CD4-positive, alpha-beta T cell (primary cell): ENCODE data around the gene CNDP2. TPM values are rescaled to one million over a fixed set of nuclear protein-coding genes. Genes with fewer than 3 reads are reported as not detected.

Source experiments
- ATAC-seq: fragments of 200-7000 bp; cut with Tn5 transposase; one replicate; pipeline ENCODE4 v1.10.0; 2022; ENCODE audit warnings: mild to moderate bottlenecking; ENCODE audit not compliant: poor library complexity
- CTCF ChIA-PET: fragments of 350-600 bp; sonication (Branson Sonifier 250); formaldehyde crosslinking; loops from one replicate; lab custom pipeline; 2021; ENCODE audit warnings: antibody characterized with exemption, inconsistent platforms; lab: Charles Lee
- POLR2A ChIA-PET: fragments of 350-600 bp; sonication (Branson Sonifier 250); formaldehyde crosslinking; loops from one replicate; lab custom pipeline; 2021; ENCODE audit warnings: antibody characterized with exemption, inconsistent platforms; lab: Charles Lee
- DNase-seq, 14 experiments: peaks; one replicate each; pipeline ENCODE4 v3.0.0-alpha.2; 2013 to 2020; ENCODE audit warnings: mixed read lengths in 2 of 14
- H3K27ac ChIP-seq, 2 donors: one replicate each; pipeline versions ENCODE4 v1.5.1 to v1.7.0; 2013; ENCODE audit warnings: low read length in 2 of 2, low read depth in 1 of 2, mild to moderate bottlenecking in 1 of 2
- H3K27me3 ChIP-seq, 2 experiments: 1 replicate in 1 of 2; 2 replicates in 1 of 2; pipeline versions ENCODE4 v1.6.1 to v1.7.0; 2013; ENCODE audit warnings: low read length in 2 of 2, control low read depth in 1 of 2, mild to moderate bottlenecking in 1 of 2, moderate library complexity in 1 of 2; ENCODE audit not compliant: insufficient read depth in 2 of 2, control insufficient read depth in 1 of 2
- H3K36me3 ChIP-seq: one replicate; pipeline ENCODE4 v1.6.1; 2013; ENCODE audit warnings: low read length, control low read depth; ENCODE audit not compliant: insufficient read depth
- H3K4me1 ChIP-seq: one replicate; pipeline ENCODE4 v1.6.1; 2013; ENCODE audit warnings: low read length, control low read depth; ENCODE audit not compliant: insufficient read depth
- H3K4me3 ChIP-seq: one replicate; pipeline ENCODE4 v1.5.1; 2013; ENCODE audit warnings: mild to moderate bottlenecking, low read length, moderate library complexity
- H3K9me3 ChIP-seq, 2 experiments: 1 replicate in 1 of 2; 2 replicates in 1 of 2; pipeline versions ENCODE4 v1.6.1 to v1.7.0; 2013; ENCODE audit warnings: low read length in 2 of 2, mild to moderate bottlenecking in 2 of 2, control low read depth in 1 of 2, moderate library complexity in 1 of 2; ENCODE audit not compliant: control insufficient read depth in 1 of 2, insufficient read depth in 1 of 2
- H3K27ac Mint-ChIP-seq: one replicate; pipeline ENCODE4 v1.8.0; 2020; ENCODE audit warnings: mixed read lengths
- H3K27me3 Mint-ChIP-seq: one replicate; pipeline ENCODE4 v1.8.0; 2021; ENCODE audit warnings: mixed read lengths
- H3K36me3 Mint-ChIP-seq: one replicate; pipeline ENCODE4 v1.8.0; 2021; ENCODE audit warnings: low read depth, mixed read lengths
- H3K4me1 Mint-ChIP-seq: one replicate; pipeline ENCODE4 v1.8.0; 2021; ENCODE audit warnings: low read depth, mixed read lengths
- H3K4me3 Mint-ChIP-seq: one replicate; pipeline ENCODE4 v1.8.0; 2020; ENCODE audit warnings: mild to moderate bottlenecking, mixed read lengths
- H3K9me3 Mint-ChIP-seq: one replicate; pipeline ENCODE4 v1.8.0; 2020; ENCODE audit warnings: mixed read lengths
- intact Hi-C, 2 experiments: fragments of 100-400 bp; cut with DNase I in 1 of 2; cut with micrococcal nuclease in 1 of 2; formaldehyde crosslinking; loops; one replicate each; pipeline versions ENCODE4 v1.15.1 to v1.9.0; 2023 to 2025; cut with DNase I, micrococcal nuclease
- total RNA-seq, 174 experiments: library from RNA in 2 of 174; stranded (reverse) in 2 of 174; gene quantifications; one replicate each; pipeline ENCODE4 v1.2.3 and lab custom pipeline; 2021 to 2026
- TF ChIP-seq, protein P1 (sequence below): fragments of 200-600 bp; IDR thresholded peaks from one replicate; pipeline ENCODE4 v1.8.0; 2022; ENCODE audit warnings: antibody characterized with exemption, mild to moderate bottlenecking

Gene CNDP2
- total RNA-seq, 2 experiments from 2014 or later = 75.5 to 75.7 TPM

DNA sequence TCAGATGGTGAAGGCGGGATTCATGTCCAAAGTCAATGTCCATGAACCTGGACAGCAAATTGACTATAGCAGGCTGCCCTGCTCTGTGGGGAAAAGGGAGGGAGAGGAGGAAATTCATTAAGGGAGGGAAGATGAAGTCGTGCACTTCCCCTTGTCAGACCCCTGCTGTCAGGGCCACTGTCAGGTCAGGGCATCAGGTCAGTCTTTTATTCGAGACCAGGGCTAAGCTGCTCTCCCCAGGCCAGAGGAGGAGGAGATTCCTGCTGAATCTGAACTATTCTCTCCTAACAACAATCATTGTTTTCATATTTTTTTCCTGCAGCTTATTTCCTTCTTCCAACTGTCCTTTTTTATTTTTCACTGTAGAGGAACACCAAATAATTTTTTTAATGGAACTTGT, 55.3 kb downstream of the CNDP2 start:
- H3K4me1 Mint-ChIP-seq = no peaks in the 10 kb centered on the region
- intact Hi-C loops = loop anchor here (2.0 to 10.0 kb wide), 4 partner anchors 59 to 1787 kb away; no protein-coding TSS in a partner anchor
- no peak overlapping the region for H3K4me3 ChIP-seq
- H3K27ac Mint-ChIP-seq = no peak overlapping the region
- CTCF ChIA-PET = interaction anchor here (0.7 to 1.4 kb wide), 13 partner anchors 13 to 357 kb away, joined by 3 to 13 read pairs (median 3); partner anchors contain the start of gene CNDP2
- POLR2A ChIA-PET = interaction anchor here (1.3 kb wide), 2 partner anchors 56 to 199 kb away, joined by 4 to 6 read pairs; partner anchors contain the start of gene CNDP2
- ATAC-seq (no peak), DNase-seq (no peak)
- no peak overlapping the region for H3K4me3 Mint-ChIP-seq
- H3K9me3 ChIP-seq = peaks cover 8 to 15% of the 10 kb centered on the region in 2 experiments
- TF ChIP-seq, protein P1, sequence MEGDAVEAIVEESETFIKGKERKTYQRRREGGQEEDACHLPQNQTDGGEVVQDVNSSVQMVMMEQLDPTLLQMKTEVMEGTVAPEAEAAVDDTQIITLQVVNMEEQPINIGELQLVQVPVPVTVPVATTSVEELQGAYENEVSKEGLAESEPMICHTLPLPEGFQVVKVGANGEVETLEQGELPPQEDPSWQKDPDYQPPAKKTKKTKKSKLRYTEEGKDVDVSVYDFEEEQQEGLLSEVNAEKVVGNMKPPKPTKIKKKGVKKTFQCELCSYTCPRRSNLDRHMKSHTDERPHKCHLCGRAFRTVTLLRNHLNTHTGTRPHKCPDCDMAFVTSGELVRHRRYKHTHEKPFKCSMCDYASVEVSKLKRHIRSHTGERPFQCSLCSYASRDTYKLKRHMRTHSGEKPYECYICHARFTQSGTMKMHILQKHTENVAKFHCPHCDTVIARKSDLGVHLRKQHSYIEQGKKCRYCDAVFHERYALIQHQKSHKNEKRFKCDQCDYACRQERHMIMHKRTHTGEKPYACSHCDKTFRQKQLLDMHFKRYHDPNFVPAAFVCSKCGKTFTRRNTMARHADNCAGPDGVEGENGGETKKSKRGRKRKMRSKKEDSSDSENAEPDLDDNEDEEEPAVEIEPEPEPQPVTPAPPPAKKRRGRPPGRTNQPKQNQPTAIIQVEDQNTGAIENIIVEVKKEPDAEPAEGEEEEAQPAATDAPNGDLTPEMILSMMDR = no peak
- H3K36me3 ChIP-seq = no peaks in the 10 kb centered on the region
- H3K9me3 Mint-ChIP-seq = peaks cover 5% of the 10 kb centered on the region
- H3K27me3 ChIP-seq = no peaks in the 10 kb centered on the region
- H3K27ac ChIP-seq = no peak overlapping the region
- H3K4me1 ChIP-seq = no peaks in the 10 kb centered on the region
- peaks cover 17% of the 10 kb centered on the region for H3K27me3 Mint-ChIP-seq
- no peaks in the 10 kb centered on the region for H3K36me3 Mint-ChIP-seq

DNA sequence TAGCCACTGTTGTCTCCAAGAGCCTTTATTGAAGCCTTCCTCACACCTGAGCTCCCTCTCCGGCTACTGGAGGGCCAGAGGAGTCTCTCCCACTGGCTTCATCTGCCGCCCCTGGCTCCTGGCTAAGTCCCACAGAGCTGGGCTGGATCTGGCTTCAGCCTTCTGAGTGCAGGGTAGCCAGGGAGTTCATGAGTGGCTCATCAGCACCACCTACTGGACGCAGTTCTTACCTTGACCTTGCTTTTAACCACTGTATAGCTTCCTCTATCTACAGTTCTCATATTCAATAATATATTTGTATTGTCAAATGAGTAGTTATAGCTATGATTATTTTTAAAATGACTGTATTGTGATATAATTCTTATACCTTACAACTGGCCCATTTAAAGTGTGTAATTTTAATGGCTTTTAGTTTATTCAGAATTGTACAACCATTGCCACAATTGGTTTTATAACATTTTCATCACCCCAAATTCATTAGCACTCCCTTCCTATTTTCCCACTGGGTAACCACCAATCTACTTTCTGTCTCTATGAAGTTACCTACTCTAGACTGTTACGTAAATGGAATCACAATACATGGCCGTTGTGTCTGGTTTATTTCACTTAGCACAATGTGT, 55.9 kb downstream of the CNDP2 start:
- Histone ChIP-seq H3K9me3 (peaks cover 8 to 15% of the 10 kb centered on the region in 2 experiments), H3K4me1 (no peaks in the 10 kb centered on the region), H3K27me3 (no peaks in the 10 kb centered on the region), H3K27ac (no peak overlapping the region), H3K4me3 (no peak overlapping the region), H3K36me3 (no peaks in the 10 kb centered on the region)
- Mint-ChIP-seq H3K9me3 (peaks cover 5% of the 10 kb centered on the region), H3K27me3 (peaks cover 19% of the 10 kb centered on the region), H3K36me3 (no peaks in the 10 kb centered on the region), H3K4me1 (no peaks in the 10 kb centered on the region), H3K4me3 (no peak overlapping the region), H3K27ac (no peak overlapping the region)
- POLR2A ChIA-PET = interaction anchor here (1.3 kb wide), 2 partner anchors 56 to 199 kb away, joined by 4 to 6 read pairs; partner anchors contain the start of gene CNDP2
- peak; percentile 61 to 89 (median 70) for DNase-seq
- CTCF ChIA-PET = interaction anchor here (0.5 to 1.4 kb wide), 15 partner anchors 12 to 358 kb away, joined by 3 to 13 read pairs (median 3); partner anchors contain the start of gene CNDP2
- peak; percentile 94 for ATAC-seq
- TF ChIP-seq, protein P1 = peak; percentile 85
- intact Hi-C loops = loop anchor here (1.0 to 10.0 kb wide), 6 partner anchors 59 to 1787 kb away; no protein-coding TSS in a partner anchor

DNA sequence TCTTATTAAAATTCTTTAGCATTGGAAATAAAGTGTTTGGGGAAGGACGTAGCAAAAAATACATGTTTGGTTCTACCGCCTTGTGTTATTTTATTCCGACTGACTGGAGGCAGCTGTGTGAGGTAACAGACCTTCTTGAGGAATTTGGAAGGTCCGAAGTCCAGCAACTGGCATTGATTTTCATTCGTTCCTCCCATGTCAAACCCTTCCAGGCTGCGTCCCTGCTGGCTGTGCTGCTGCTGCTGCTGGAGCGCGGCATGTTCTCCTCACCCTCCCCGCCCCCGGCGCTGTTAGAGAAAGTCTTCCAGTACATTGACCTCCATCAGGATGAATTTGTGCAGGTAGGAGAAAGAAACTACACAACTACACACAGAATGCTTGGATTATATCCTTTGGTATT, 60.0 kb downstream of the CNDP2 start:
- no peaks in the 10 kb centered on the region for H3K9me3 Mint-ChIP-seq
- Histone ChIP-seq H3K27me3 (no peaks in the 10 kb centered on the region), H3K27ac (no peak overlapping the region), H3K9me3 (no peaks in the 10 kb centered on the region), H3K4me3 (no peak overlapping the region), H3K36me3 (no peaks in the 10 kb centered on the region), H3K4me1 (no peaks in the 10 kb centered on the region)
- no peak overlapping the region for H3K27ac Mint-ChIP-seq
- H3K27me3 Mint-ChIP-seq = peaks cover 19% of the 10 kb centered on the region
- ChIA-PET CTCF (no interaction called here), POLR2A (no interaction called here)
- intact Hi-C loops = loop anchor here (5.0 to 10.0 kb wide), 2 partner anchors 1791 to 1799 kb away; no protein-coding TSS in a partner anchor
- no peaks in the 10 kb centered on the region for H3K36me3 Mint-ChIP-seq
- no peak for ATAC-seq
- no peak for DNase-seq
- TF ChIP-seq, protein P1 = no peak
- no peaks in the 10 kb centered on the region for H3K4me1 Mint-ChIP-seq
- H3K4me3 Mint-ChIP-seq = no peak overlapping the region
